Motor neuron (in vitro differentiated cells): ENCODE measurements around the gene RAB15. TPM values are rescaled to one million over a fixed set of nuclear protein-coding genes. Genes with fewer than 3 reads are reported as not detected.
"Not testable (repeated sequence)": the region's sequence is repeated elsewhere in the genome, so short reads cannot be mapped to it uniquely, and the experiment has no call there.

Experiments
- ATAC-seq, 8 experiments: fragments of 200-7000 bp; cut with Tn5 transposase; replicated peaks in 6 of 8; 2 replicates each; pipeline ENCODE4 v1.8.0; 2021; ENCODE audit warnings: mild to moderate bottlenecking in 8 of 8, moderate library complexity in 8 of 8
- H3K27ac ChIP-seq, 2 donors: fragments of 250-450 bp; sonication (Bioruptor Pico); 2 replicates each; pipeline ENCODE4 v1.9.0; 2021; ENCODE audit warnings: antibody characterized with exemption in 2 of 2, mild to moderate bottlenecking in 2 of 2, moderate library complexity in 1 of 2
- H3K4me1 ChIP-seq, 2 donors: fragments of 250-450 bp; sonication (Bioruptor Pico); replicated peaks in 1 of 2; 2 replicates each; pipeline ENCODE4 v1.6.1; 2021; ENCODE audit warnings: antibody characterized with exemption in 2 of 2, mild to moderate bottlenecking in 2 of 2, moderate library complexity in 1 of 2
- H3K4me3 ChIP-seq, 5 donors: fragments of 250-450 bp; sonication (Bioruptor Pico); 2 replicates each; pipeline ENCODE4 v1.9.0; 2021; ENCODE audit warnings: antibody characterized with exemption in 5 of 5, mild to moderate bottlenecking in 5 of 5, moderate library complexity in 4 of 5
- WGBS, 10 experiments: fragments of 450-650 bp; shearing (Covaris generic); methylation state at CpG; one replicate each; pipeline ENCODE4 v1.0.0; 2022; 5-methylcytosine and 5-hydroxymethylcytosine counted together
- in situ Hi-C, 9 experiments: fragments of 400-800 bp; cut with MboI; loops; one replicate each; pipeline ENCODE4 v1.15.0; 2021; ENCODE audit warnings: low sequenced_read_pairs in 9 of 9, low pct_unique_long_range_greater_than_20kb in 2 of 9; ENCODE audit not compliant: unreplicated experiment in 9 of 9
- total RNA-seq, 8 experiments: library from RNA; unstranded; fragments of 300-600 nt; gene quantifications; 2 replicates each; pipeline versions ENCODE4 v1.2.3 to v1.2.4, GENCODE V29; 2022

Gene RAB15
- total RNA-seq, 8 experiments from 2014 or later = 1.8 to 55.5 (median 11.1) TPM

DNA sequence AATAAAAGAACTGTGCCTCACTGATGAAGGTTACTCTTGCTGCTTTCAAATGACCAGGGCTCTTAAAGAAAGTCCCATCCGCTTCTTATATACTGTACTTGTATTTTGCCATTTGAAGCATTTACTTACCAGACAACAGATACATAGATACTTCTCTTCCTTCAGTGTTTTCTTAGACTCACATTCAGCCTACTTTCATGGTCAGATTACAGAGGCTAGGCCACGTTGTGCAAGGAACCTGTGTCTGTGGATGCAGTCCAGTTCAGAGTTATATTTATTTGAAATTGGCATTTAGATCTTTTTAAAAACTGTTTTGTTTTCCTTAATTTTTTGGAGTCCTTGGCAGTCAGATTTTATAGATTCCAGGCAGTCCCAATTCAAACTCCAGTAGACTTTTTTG lies 51.7 kb downstream of the RAB15 start:
- WGBS, 10 experiments = 25 to 100% (median 80%) methylated on average over 1 to 2 of the region's 2 CpGs; no CpG with 5 or more reads in 1 of the 10 experiments
- no peak for ATAC-seq
- Histone ChIP-seq H3K4me1 (peaks cover 0 to 3% of the 10 kb centered on the region in 2 donors), H3K27ac (no peak overlapping the region), H3K4me3 (no peak overlapping the region)
- in situ Hi-C loops = no loop called here

DNA sequence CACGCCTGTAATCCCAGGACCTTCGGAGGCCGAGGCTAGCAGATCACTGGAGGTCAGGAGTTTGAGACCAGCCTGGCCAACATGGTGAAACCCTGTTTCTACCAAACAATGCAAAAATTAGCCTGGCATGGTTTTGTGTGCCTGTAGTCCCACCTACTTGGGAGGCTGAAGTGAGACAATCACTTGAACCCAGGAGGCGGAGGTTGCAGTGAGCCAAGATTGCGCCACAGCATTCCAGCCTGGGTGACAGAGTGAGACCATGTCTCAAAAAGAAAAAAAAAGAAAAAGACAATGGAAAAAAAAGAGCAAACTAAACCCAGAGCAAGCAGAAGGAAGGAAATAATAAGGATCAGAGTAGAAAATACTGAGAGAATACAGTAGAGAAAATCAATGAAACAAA lies 52.5 kb downstream of the RAB15 start:
- H3K4me3 ChIP-seq = no peak overlapping the region
- in situ Hi-C loops = no loop called here

GRCh38 chr14:64919215-64919614 lies 52.9 kb downstream of the RAB15 start:
- H3K4me3 ChIP-seq = no peak overlapping the region
- in situ Hi-C loops = no loop called here
- no peak overlapping the region for H3K27ac ChIP-seq
- ATAC-seq = no peak
- H3K4me1 ChIP-seq = peaks cover 4 to 8% of the 10 kb centered on the region in 2 donors

More for the DNA sequence above, 52.5 kb downstream of the RAB15 start:
- no peak for ATAC-seq
- Histone ChIP-seq H3K27ac (no peak overlapping the region), H3K4me1 (peaks cover 4 to 8% of the 10 kb centered on the region in 2 donors)
- 79 to 97% (median 92%) methylated on average over 2 to 5 of the region's 5 CpGs for WGBS, 10 experiments

GRCh38 chr14:64918216-64918615 lies 53.9 kb downstream of the RAB15 start:
- in situ Hi-C loops = no loop called here
- H3K4me1 ChIP-seq = peaks cover 4 to 8% of the 10 kb centered on the region in 2 donors

GRCh38 chr14:64915797-64916196 lies 56.3 kb downstream of the RAB15 start:
- ATAC-seq = no peak
- Histone ChIP-seq H3K4me1 (peaks cover 4 to 8% of the 10 kb centered on the region in 2 donors), H3K4me3 (no peak overlapping the region), H3K27ac (no peak overlapping the region)
- 100% methylated on average over 1 to 2 of the region's 2 CpGs; no CpG with 5 or more reads in 2 of the 10 experiments for WGBS, 10 experiments
- in situ Hi-C loops = no loop called here

More at GRCh38 chr14:64918216-64918615, 53.9 kb downstream of the RAB15 start:
- ATAC-seq = no peak
- H3K27ac ChIP-seq = no peak overlapping the region
- no peak overlapping the region for H3K4me3 ChIP-seq
- WGBS, 10 experiments = 64 to 100% (median 90%) methylated on average over 1 to 4 of the region's 4 CpGs

- ATAC-seq = no peak
- Histone ChIP-seq H3K4me1 (peaks cover 4 to 8% of the 10 kb centered on the region in 2 donors), H3K27ac (peak overlapping the region; percentile 91 to 96), H3K4me3 (peak overlapping the region; percentile 93 to 100 (median 94))
- 0 to 40% (median 20%) methylated on average over 1 to 4 of the region's 4 CpGs; no CpG with 5 or more reads in 2 of the 10 experiments for WGBS, 10 experiments
- in situ Hi-C loops = no loop called here
Observed at GRCh38 chr14:64915029-64915424, 57.1 kb downstream of the RAB15 start.

- ATAC-seq = peak; percentile 95 to 100 (median 99)
- 0 to 7% (median 0%) methylated on average over 3 to 25 of the region's 49 CpGs; no CpG with 5 or more reads in 3 of the 10 experiments for WGBS, 10 experiments
- peak within 1 kb of the TSS; percentile 93 to 100 (median 94) for H3K4me3 ChIP-seq
- in situ Hi-C loops = no loop called here
- H3K4me1 ChIP-seq = peaks cover 4 to 8% of the 10 kb centered on the region in 2 donors
- peak within 1 kb of the TSS; percentile 91 to 96 for H3K27ac ChIP-seq
Observed at GRCh38 chr14:64914237-64915028, 57.7 kb downstream of the RAB15 start, which contains the start of gene CHURC1. TSS of gene CHURC1 (plus strand) at chr14:64914455. CDS start at chr14:64914496, 41 bp downstream.

DNA sequence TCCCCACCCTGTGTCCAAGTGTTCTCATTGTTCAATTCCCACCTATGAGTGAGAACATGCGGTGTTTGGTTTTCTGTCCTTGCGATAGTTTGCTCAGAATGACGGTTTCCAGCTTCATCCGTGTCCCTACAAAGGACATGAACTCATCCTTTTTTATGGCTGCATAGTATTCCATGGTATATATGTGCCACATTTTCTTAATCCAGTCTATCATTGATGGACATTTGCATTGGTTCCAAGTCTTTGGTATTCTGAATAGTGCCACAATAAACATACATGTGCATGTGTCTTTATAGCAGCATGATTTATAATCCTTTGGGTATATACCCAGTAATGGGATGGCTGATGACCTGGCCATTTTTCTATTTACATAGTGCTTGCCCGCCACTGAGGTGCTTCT lies 58.7 kb downstream of the RAB15 start:
- ATAC-seq, in situ Hi-C loops, H3K4me1 ChIP-seq, H3K4me3 ChIP-seq, H3K27ac ChIP-seq: not testable (repeated sequence)
- 0 to 50% (median 0%) methylated on average over 1 of the region's 5 CpGs; no CpG with 5 or more reads in 4 of the 10 experiments for WGBS, 10 experiments

DNA sequence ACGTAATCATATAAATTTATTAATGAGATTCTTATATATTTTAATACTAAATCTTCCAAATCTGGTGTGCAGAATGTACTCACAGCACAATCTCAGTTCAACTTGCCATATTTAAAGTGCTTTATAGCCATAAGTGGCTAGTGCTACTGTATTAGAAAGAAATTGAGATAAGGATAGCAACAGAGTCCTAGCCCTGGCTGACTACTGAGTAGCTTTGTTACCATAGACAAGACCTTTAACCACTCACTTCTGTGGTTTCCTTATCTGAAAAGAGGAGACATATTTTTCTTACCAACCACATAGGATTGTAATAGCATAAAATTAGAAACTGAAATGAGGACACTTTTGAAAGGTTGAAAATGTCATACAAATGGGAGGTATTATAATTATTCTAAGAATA lies 59.9 kb downstream of the RAB15 start:
- in situ Hi-C loops = no loop called here
- H3K27ac ChIP-seq = no peak overlapping the region
- no peak for ATAC-seq

DNA sequence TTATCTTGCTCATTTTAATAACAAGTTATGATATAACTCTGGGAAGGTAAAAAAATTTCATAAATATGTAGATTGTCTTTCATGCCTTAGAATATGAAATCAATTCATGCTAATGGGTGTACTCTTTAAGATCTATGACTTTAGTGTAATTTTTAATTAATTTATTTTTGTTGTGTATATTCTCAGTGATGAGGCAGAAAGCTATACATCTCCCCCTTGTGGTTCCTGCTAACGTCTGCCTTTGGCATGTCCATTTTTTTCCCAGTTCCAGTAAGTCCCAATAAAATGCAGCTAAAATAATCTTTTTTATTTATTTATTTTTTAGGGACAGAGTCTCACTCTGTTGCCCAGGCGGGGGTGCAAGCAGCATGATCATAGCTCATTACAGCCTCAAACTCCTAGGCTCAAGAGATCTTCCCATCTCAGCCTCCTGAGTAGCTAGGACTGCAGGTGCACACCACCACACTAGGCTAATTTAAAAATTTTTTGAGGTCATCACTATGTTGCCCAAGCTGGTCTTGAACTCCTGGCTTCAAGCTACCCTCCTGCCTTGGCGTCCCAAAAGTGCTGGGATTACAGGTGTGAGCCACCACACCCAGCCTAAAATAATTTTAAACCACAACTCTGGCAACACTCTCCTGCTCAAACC lies 61.2 kb downstream of the RAB15 start:
- Histone ChIP-seq H3K4me1 (peaks cover 4 to 8% of the 10 kb centered on the region in 2 donors), H3K4me3 (no peak overlapping the region), H3K27ac (no peak overlapping the region)
- ATAC-seq = no peak
- 0 to 14% (median 0%) methylated on average over 1 to 3 of the region's 3 CpGs; no CpG with 5 or more reads in 1 of the 10 experiments for WGBS, 10 experiments
- in situ Hi-C loops = no loop called here

More for the DNA sequence above, 59.9 kb downstream of the RAB15 start:
- 0 to 67% (median 23%) methylated on average over 1 of the region's 1 CpG; no CpG with 5 or more reads in 4 of the 10 experiments for WGBS, 10 experiments
- no peak overlapping the region for H3K4me3 ChIP-seq
- peaks cover 4 to 8% of the 10 kb centered on the region in 2 donors for H3K4me1 ChIP-seq

- Histone ChIP-seq H3K4me1 (peaks cover 0 to 3% of the 10 kb centered on the region in 2 donors), H3K27ac (no peak overlapping the region), H3K4me3 (no peak overlapping the region)
- WGBS, 10 experiments = 33 to 100% (median 68%) methylated on average over 1 to 5 of the region's 6 CpGs; no CpG with 5 or more reads in 1 of the 10 experiments
- no peak for ATAC-seq
- in situ Hi-C loops = no loop called here
Observed at GRCh38 chr14:64906022-64906421, 66.1 kb downstream of the RAB15 start.

DNA sequence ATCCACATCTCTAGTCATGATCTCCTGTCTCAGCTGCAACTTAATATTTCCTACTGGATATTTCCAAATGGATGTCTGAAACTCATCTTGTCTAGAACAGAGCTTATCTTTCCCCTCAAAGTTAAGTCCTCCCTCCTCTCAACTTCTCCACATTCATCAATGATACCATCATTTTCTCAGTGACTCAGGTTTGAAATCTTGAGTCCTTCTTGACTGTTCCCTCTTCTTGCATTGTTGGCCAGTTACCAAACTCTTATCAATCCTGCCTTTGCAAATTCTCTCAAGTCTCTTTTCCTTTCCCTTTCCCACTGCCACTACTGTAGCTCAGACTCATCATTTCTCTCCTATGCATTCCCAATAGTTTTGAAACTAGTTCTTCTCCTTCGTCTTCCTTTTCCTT lies 72.2 kb downstream of the RAB15 start:
- ATAC-seq = no peak

More for the DNA sequence above, 72.2 kb downstream of the RAB15 start:
- in situ Hi-C loops = loop anchor here in 2 of 9 experiments (10.0 to 25.0 kb wide), 4 partner anchors 75 to 363 kb away; partner anchors contain the start of genes HSPA2 (in 1 of the 2) and PPP1R36 (in 1 of the 2)
- Histone ChIP-seq H3K27ac (no peak overlapping the region), H3K4me1 (peaks cover 0 to 3% of the 10 kb centered on the region in 2 donors), H3K4me3 (no peak overlapping the region)
- 27 to 81% (median 75%) methylated on average over 1 of the region's 1 CpG; no CpG with 5 or more reads in 1 of the 10 experiments for WGBS, 10 experiments
